ENCODE results near the gene SCAF11.
"Not testable (repeated sequence)": the region's sequence is repeated elsewhere in the genome, so short reads cannot be mapped to it uniquely, and the experiment has no call there.

SCAF11 gene, protein sequence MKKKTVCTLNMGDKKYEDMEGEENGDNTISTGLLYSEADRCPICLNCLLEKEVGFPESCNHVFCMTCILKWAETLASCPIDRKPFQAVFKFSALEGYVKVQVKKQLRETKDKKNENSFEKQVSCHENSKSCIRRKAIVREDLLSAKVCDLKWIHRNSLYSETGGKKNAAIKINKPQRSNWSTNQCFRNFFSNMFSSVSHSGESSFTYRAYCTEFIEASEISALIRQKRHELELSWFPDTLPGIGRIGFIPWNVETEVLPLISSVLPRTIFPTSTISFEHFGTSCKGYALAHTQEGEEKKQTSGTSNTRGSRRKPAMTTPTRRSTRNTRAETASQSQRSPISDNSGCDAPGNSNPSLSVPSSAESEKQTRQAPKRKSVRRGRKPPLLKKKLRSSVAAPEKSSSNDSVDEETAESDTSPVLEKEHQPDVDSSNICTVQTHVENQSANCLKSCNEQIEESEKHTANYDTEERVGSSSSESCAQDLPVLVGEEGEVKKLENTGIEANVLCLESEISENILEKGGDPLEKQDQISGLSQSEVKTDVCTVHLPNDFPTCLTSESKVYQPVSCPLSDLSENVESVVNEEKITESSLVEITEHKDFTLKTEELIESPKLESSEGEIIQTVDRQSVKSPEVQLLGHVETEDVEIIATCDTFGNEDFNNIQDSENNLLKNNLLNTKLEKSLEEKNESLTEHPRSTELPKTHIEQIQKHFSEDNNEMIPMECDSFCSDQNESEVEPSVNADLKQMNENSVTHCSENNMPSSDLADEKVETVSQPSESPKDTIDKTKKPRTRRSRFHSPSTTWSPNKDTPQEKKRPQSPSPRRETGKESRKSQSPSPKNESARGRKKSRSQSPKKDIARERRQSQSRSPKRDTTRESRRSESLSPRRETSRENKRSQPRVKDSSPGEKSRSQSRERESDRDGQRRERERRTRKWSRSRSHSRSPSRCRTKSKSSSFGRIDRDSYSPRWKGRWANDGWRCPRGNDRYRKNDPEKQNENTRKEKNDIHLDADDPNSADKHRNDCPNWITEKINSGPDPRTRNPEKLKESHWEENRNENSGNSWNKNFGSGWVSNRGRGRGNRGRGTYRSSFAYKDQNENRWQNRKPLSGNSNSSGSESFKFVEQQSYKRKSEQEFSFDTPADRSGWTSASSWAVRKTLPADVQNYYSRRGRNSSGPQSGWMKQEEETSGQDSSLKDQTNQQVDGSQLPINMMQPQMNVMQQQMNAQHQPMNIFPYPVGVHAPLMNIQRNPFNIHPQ (N-terminal part only)

DNA sequence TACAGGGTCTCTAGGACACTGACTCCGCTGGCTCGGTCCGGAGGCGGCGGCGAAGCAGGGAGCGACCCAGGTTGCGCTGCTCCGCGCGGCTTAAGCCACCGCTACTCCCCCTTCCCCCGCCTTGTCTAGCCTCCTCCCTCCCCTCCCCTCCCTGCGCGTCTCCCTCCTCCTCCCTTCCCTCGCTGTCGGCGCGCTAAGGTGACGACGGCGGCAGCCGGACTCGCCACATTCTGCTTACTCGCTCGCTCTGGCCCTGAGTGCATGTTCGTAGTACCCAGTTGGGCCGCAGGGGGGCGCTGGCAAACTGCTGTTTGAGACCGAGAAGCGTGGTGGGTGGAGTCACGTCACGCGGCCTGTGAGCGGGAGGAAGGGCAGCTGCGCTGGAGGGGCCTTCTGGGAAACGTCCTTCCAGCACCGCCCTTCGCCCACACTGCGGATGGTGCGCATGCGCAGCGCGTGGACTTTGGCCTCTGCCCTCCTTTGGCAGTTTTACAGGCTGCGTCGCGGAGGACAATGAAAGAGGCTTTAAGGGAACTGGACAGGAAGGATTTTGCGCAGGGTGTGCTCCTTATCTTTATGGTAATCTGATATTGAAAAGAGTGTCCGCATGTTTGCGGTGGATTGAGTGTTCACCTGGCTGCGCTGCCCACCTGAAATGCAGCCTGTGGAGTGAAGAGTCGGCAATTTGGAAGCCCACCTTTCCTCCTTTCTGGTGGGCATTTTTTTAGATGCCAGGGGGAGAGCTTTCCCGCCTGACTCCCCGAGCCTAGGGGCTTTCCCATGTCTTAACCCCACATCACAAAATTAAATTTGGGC lies at the start of gene SCAF11:
TSS of gene SCAF11 (minus strand) at position 107 of the 816 bp plus-strand sequence. CDS start 26,407 bp downstream, outside the sequence.
- peak; percentile 99 for DNase-seq

DNA sequence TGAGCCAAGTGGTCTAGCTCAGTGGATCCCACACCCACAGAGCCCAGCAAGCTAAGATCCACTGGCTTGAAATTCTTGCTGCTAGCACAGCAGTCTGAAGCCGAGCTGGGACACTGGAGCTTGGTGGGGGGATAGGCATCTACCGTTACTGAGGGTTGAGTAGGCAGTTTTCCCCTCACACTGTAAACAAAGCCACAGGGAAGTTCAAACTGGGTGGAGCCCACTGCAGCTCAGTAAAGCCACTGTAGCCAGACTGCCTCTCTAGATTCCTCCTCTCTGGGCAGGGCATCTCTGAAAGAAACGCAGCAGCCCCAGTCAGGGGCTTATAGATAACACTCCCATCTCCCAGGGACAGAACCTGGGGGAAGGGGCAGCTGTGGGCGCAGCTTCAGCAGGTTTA lies 46.7 kb upstream of the SCAF11 start:
- DNase-seq = not testable (repeated sequence)

DNA sequence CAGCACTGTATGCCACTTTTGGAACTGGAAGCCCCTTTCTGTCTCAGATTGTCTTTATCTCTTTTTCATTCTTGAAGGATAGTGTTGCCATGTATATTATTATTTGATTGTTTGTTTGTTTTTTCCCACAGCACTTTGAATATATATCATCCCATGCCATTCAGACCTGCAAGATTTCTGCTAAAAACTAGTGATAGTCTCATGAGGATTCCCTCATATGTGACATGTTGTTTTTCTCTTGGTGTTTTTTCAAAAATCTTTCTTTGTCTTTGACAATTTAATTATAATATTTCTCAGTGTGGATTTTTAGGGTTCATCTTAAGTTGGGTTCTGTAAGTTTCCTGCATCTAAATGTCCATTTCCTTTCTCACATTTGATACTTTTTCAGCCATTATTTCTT lies 36.8 kb upstream of the SCAF11 start:
- DNase-seq = no peak

DNA sequence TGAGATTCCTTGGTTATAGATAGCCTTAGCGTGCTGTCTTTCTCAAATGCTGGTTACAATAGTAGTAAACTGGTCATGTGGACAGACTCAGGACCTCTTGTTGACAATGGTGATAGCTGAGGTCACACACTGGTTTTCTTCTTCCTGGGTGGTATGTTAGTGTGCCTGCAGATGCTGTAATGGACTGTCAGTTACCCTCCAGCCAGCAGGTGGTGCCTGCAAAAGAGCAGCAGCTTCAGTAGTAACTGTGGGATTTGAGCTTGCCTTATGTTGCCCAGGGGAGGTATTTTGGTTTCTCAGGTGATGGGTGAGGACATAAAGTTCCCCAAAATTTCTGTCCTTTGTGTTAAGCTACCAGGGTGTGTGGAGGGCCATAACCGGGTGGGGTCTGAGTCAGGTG lies 33.7 kb upstream of the SCAF11 start:
- DNase-seq = no peak

DNA sequence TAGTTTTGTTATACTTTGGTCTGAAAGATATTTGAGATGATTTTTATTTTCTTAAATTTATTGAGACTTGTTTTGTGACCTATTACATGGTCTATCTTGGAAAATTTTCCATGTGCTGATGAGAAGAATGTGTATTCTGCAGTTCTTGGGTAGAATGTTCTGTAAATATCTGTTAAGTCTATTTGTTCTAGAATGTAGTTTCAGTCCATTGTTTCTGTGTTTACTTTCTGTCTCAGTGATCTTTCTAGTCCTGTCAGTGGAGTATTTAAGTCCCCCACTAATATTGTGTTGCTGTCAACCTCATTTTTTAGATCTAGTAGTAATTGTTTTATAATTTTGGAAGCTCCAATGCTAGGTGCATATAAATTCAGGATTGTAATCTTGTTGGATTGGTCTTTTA lies 30.4 kb upstream of the SCAF11 start:
- DNase-seq = no peak

DNA sequence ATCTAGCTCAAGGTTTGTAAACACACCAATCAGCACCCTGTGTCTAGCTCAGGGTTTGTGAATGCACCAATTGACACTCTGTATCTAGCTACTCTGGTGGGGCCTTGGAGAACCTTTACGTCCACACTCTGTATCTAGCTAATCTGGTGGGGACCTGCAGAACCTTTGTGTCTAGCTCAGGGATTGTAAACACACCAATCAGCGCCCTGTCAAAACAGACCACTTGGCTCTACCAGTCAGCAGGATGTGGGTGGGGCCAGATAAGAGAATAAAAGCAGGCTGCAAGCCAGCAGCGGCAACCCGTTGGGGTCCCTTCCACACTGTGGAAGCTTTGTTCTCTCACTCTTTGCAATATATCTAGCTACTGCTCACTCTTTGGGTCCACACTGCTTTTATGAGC lies 28.3 kb upstream of the SCAF11 start:
- DNase-seq = not testable (repeated sequence)

DNA sequence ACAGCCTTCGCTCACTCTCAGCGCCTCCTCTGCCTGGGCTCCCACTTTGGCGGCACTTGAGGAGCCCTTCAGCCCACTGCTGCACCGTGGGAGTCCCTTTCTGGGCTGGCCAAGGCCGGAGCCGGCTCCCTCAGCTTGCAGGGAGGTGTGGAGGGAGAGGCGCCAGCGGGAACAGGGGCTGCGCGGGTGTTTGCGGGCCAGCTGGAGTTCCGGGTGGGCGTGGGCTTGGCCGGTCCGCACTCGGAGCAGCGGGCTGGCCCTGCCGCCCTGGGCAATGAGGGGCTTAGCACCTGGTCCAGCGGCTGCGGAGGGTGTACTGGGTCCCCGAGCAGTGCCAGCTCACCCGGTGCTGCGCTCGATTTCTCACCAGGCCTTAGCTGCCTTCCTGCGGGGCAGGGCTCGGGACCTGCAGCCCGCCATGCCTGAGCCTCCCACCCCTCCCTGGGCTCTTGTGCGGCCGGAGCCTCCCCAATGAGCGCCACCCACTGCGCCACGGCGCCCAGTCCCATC lies 27.5 kb upstream of the SCAF11 start:
- not testable (repeated sequence) for DNase-seq

DNA sequence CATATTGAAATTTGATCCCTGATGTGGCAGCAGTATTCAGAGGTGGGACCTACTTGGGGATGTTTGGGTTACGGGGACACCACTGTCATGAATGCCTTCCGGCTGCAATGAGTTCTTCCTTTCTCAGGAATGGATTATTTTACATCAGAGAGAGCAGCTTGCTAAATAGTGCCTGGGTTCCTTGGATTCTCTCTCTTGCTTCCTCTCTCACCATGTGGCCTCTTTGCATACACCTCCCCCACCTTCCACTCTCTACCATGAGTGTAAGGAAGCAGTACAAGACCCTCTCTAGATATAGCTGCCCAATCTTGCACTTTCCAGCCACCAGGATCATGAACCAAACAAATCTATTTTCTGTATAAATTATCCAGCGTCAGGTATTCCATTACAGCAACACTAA lies 15.4 kb upstream of the SCAF11 start:
- DNase-seq = no peak

DNA sequence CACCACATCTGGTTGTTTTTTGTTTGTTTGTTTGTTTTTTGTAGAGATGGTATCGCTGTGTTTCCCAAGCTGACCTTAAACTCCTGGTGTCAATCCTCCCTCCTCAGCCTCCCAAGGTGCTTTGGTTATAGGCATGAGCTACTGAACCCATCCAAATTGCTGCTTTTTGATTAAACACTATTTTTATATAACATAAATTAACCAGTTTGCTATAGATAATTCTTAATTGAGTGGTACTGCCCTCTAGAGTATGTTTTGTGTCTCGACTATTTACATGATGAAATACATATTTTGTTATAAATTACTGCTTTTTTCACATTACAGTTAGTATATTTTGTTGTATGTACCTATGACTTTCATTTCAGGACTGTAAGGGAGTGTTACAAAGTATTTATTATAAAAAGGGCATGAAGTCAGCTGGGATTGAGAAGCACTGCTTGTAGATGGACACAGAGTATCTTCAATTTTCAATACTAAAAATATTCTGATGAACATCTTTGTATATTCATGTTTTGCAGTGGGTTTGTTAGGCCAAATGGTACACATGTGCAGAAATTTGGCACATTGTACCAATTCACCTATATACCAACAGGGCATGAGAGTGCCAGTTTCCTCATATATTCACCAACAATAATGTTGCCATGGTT lies 14.9 kb upstream of the SCAF11 start:
- DNase-seq = no peak

DNA sequence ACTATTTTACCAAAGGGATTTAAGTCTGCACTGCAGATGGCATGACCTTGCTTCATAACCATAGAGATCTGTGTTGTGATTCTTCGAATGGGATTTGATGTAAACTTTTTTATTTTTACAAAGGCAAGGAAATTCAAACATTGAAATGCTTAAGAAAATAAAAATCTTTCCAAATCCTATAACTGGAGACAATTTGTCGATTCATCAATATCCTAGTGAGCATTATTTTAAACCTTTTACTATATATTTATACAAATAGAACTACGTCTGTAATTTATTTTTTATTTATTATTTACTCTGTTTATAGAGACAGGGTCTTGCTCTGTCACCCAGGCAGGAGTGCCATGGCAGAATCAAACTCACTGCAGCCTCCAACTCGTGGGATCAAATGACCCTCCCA lies 14.3 kb upstream of the SCAF11 start:
- DNase-seq = no peak

DNA sequence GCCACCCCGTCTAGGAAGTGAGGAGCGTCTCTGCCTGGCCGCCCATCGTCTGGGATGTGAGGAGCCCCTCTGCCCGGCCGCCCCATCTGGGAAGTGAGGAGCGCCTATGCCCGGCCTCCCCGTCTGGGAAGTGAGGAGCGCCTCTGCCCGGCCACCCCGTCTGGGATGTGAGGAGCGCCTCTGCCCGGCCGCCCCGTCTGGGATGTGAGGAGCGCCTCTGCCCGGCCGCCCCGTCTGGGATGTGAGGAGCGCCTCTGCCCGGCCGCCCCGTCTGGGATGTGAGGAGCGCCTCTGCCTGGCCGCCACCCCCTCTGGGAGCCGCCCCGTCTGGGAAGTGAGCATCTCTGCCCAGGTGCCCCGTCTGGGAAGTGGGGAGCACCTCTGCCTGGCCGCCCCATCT lies 9.7 kb upstream of the SCAF11 start:
- DNase-seq = not testable (repeated sequence)

DNA sequence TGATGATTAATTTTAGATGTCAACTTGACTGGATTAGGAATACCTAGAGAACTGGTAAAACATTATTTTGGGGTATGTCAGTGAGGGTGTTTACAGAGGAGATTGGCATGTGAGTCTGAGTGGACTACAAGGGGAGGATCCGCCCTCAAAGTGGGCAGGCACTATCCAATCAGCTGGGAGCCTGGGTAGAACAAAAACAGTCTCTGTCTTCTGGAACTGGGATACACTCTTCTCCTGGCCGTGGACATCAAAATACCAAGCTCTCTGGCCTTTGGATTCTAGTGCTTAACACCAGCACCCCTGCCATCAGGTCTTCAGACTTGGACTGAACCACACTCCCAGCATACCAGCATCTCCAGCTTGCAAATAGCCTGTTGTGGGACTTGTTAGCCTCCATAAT lies 4.4 kb upstream of the SCAF11 start:
- DNase-seq = no peak

DNA sequence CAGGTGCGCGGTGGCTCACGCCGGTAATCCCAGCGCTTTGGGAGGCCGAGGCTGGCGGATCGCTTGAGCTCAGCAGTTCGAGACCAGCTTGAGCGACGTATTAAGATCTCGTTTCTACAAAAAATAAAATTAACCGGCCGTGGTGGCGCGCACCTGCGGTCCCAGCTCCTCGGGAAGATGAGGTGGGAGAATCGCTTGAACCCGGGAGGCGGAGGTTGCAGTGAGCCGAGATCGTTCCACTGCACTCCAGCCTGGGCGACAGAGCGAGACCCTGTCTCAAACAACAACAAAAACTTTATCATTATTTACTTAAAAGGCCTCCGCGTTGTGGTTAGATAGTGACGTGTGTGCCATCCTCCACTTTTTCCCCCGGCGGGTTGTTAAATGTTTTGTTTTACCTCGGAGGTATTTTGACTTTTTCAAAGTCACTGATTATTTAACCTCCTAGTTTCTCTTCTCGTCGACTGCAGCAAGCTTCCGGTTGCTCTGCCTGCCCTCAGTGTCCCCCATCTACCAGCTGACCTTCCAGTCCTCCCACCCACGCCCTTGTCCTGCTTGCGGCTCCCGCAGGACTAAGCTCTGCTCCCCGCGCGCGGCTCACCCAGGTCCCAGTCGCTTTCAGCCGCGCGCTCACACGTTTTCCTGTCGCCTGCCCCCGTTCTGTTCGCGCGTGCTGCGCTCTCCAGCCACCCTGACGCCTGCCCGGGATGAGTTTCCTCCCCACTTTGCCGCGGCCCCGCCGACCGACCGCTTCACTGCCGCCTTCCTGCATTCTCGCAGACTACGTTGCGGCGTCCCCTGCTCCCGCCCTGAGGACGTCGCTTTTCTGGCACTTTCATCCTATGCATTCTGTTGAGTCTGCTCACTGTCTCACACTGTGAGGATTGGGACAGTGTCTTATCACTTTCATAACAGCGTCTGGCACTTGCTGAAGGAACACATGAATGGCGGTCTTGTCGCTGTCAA lies 1.2 kb upstream of the SCAF11 start:
- DNase-seq = peak; percentile 29

DNA sequence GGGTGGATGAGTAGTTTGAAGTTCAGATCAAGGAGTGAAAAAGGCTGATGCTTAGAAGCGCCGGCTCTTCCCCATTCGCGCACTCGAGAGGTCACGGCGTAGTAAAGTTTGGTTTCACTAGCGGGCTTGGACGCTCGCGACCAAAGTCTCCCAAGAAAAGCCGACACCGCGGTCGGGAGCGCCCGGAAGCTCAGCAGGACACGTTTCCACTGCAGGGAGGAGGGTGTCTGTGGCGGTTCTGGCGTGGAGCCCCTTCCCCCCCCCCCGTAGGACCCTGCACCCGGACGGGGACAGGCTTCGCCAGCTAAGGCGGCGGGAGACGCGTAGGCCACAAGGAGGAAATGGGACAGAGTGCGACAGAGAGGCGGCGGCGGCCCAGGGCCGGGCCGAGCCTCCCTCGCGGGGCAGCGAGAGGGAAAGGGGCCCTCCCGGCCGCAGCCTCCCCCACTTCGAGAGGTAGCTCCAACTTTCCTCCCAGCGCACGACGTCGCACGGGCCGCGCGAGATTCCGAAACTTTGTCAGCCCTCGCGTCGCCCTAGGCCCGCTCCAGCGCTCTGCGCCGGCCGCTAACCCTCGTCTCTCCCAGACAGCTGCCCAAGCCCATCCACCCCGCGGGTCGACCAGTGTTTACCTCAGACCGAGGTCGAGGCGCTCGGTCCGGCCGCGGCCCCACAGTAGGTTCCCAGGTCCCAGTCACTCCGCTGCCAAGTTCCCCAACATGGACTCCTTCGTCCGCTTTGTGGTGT lies 480 bp downstream of the SCAF11 start:
- no peak for DNase-seq

DNA sequence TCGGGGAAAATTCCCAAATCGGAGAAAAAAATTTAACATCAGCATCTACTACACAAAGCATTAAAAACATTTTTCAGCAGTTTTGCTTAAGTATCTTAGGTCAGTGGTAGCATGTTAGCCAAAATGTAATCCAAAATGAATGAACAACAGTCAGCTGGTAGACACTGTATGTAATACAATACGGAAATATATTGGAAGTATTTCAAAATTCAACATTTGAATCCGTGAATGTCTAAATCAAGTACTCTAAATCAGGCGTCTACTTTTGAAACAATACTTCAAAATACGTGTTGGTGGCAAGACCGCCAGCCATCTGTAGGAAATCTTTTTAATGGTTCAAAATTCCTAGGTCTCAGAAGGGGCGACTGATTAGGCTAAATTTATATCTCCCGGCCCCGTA lies 1.1 kb downstream of the SCAF11 start:
- DNase-seq = no peak

DNA sequence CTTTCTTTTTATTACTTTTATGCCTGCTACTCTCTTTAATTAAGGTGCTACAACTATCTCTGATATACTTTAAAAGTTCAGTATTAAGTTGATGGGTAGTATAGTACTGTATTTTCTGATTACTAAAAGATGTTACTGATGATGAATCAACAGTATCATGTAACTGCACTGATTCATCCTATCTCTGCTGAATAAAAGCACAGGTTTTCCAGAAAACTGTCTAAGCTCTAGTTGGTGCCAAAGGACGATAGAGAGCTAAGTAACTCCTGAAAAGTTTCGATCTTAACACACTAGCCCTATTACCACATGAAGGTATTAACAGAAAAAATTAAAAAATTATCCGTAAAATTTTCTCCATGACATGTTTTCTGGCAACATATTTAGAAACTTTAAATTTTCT lies 2.1 kb downstream of the SCAF11 start:
- no peak for DNase-seq

DNA sequence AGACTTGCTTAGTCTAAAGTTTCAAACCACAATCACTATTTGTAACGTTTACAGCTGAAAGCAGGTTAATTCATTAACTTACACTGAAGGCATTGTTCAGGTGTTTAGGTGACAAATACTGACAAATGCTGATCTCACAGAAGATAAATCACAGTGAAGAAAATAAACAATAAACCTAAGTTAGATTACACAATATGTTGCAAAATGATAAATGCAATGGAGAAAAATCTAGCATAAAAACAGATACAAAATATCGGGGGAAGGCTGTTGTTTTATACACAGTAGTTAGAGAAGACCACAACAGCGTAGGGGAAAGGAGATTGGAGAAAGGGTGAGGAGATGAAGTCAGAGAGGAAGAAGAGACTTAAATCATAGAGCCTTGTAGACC lies 3.0 kb downstream of the SCAF11 start:
- DNase-seq = no peak

DNA sequence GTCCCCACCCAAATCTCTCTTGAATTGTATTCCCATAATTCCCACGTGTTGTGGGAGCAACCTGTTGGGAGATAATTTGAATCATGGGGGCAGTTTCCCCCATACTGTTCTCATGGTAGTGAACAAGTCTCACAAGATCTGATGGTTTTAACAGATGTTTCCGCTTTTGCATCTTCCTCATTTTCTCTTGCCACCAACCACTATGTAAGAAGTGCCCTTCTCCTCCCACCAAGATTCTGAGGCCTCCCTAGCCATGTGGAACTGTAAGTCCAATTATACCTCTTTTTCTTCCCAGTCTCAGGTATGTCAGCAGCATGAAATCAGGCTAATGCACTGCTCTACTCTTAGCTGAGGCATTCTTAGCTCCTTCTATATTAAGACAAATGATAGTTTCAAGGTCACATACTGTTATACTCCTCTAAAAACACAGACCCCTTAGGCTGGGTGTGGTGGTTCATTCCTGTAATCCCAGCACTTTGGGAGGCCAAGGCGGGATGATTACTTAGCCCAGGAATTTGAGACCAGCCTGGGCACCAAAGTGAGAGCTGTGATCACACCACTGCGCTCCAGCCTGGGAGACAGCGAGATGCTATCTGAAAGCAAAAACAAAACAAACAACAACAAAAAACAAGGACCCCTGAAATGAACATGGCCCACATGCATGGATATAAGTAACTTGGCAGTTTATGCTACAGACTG lies 3.6 kb downstream of the SCAF11 start:
- no peak for DNase-seq
